ENCODE measurements around the gene GLCCI1.
A peak's percentile ranks its signal among the peaks of the same experiment; 100 is the strongest.

Gene GLCCI1

GRCh38 chr7:8120390-8121058, 151.9 kb downstream of the GLCCI1 start:
- ChIA-PET POLR2A (no interaction called here), CTCF (interaction anchor here (1.0 to 1.7 kb wide), 7 partner anchors 10 to 209 kb away, joined by 3 to 8 read pairs (median 5); no protein-coding TSS in a partner anchor)
- no peak for TF ChIP-seq CTCF (IDR thresholded peaks at IDR 0.05; ENCODE audit: control extremely low read depth, extremely low read depth, low read depth, missing control alignments)
- no peak for DNase-seq (ENCODE audit: extremely low spot score)

- POLR2A ChIA-PET, result no interaction called here
- TF ChIP-seq CTCF (IDR thresholded peaks at IDR 0.05; ENCODE audit: control extremely low read depth, extremely low read depth, low read depth, missing control alignments), result no peak
- DNase-seq (ENCODE audit: extremely low spot score), result no peak
- CTCF ChIA-PET, result interaction anchor here (1.1 to 1.7 kb wide), 7 partner anchors 10 to 526 kb away, joined by 3 to 8 read pairs (median 5); no protein-coding TSS in a partner anchor
Observed at GRCh38 chr7:8121243-8121642, 152.6 kb downstream of the GLCCI1 start.

- TF ChIP-seq CTCF (IDR thresholded peaks at IDR 0.05; ENCODE audit: control extremely low read depth, extremely low read depth, low read depth, missing control alignments), result peak; percentile 2
- ChIA-PET CTCF (interaction anchor here (0.8 to 3.4 kb wide), 11 partner anchors 8 to 445 kb away, joined by 3 to 12 read pairs (median 4); no protein-coding TSS in a partner anchor), POLR2A (interaction anchor here (1.6 kb wide), 1 partner anchor 8 kb away, joined by 4 read pairs; no protein-coding TSS in a partner anchor)
- DNase-seq (ENCODE audit: extremely low spot score), result peak; percentile 63
Observed at GRCh38 chr7:8125680-8126444, 157.3 kb downstream of the GLCCI1 start.

- ChIA-PET CTCF (interaction anchor here (0.8 to 2.4 kb wide), 4 partner anchors 10 to 150 kb away, joined by 3 to 8 read pairs (median 4); no protein-coding TSS in a partner anchor), POLR2A (no interaction called here)
- DNase-seq (ENCODE audit: extremely low spot score), result no peak
- no peak for TF ChIP-seq CTCF (IDR thresholded peaks at IDR 0.05; ENCODE audit: control extremely low read depth, extremely low read depth, low read depth, missing control alignments)
Observed at GRCh38 chr7:8126601-8127167, 158.1 kb downstream of the GLCCI1 start.

- no peak for TF ChIP-seq CTCF (IDR thresholded peaks at IDR 0.05; ENCODE audit: control extremely low read depth, extremely low read depth, low read depth, missing control alignments)
- ChIA-PET CTCF (interaction anchor here (1.3 kb wide), 1 partner anchor 55 kb away, joined by 3 read pairs; no protein-coding TSS in a partner anchor), POLR2A (no interaction called here)
- no peak for DNase-seq (ENCODE audit: extremely low spot score)
Observed at GRCh38 chr7:8128449-8129317, 160.1 kb downstream of the GLCCI1 start.
